ENCODE data around the gene CETP. TPM values are rescaled to one million over a fixed set of nuclear protein-coding genes. Genes with fewer than 3 reads are reported as not detected.

The CETP gene
- total RNA-seq, 1 donor from 2014 or later: 1.1 TPM

GRCh38 chr16:57032346-57032745 is 70.6 kb downstream of the CETP start:
- no peak overlapping the region for H3K27ac ChIP-seq
- intact Hi-C loops (cut with DNase I): no loop called here
- H3K36me3 ChIP-seq: peaks cover 34% of the 10 kb centered on the region
- no peaks in the 10 kb centered on the region for H3K4me1 ChIP-seq
- DNase-seq (no peak), ATAC-seq (no peak)
- TF ChIP-seq, protein P1, sequence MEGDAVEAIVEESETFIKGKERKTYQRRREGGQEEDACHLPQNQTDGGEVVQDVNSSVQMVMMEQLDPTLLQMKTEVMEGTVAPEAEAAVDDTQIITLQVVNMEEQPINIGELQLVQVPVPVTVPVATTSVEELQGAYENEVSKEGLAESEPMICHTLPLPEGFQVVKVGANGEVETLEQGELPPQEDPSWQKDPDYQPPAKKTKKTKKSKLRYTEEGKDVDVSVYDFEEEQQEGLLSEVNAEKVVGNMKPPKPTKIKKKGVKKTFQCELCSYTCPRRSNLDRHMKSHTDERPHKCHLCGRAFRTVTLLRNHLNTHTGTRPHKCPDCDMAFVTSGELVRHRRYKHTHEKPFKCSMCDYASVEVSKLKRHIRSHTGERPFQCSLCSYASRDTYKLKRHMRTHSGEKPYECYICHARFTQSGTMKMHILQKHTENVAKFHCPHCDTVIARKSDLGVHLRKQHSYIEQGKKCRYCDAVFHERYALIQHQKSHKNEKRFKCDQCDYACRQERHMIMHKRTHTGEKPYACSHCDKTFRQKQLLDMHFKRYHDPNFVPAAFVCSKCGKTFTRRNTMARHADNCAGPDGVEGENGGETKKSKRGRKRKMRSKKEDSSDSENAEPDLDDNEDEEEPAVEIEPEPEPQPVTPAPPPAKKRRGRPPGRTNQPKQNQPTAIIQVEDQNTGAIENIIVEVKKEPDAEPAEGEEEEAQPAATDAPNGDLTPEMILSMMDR (IDR thresholded peaks at IDR 0.05): no peak
- no peak overlapping the region for H3K4me3 ChIP-seq
- no peaks in the 10 kb centered on the region for H3K9me3 ChIP-seq
- no peaks in the 10 kb centered on the region for H3K27me3 ChIP-seq (ENCODE audit: low read depth)

- Histone ChIP-seq H3K36me3 (peaks cover 36% of the 10 kb centered on the region), H3K27me3 (ENCODE audit: low read depth) (no peaks in the 10 kb centered on the region), H3K4me3 (no peak overlapping the region), H3K4me1 (peaks cover 1% of the 10 kb centered on the region), H3K9me3 (no peaks in the 10 kb centered on the region), H3K27ac (no peak overlapping the region)
- DNase-seq (no peak), ATAC-seq (no peak)
- intact Hi-C loops (cut with DNase I): no loop called here
- TF ChIP-seq, protein P1 (IDR thresholded peaks at IDR 0.05): no peak
Measured at GRCh38 chr16:57032931-57033330, 71.2 kb downstream of the CETP start.

Other genes with a start within 250 kb of the CETP start
- 49.4 TPM for gene NUP93, start 231.8 kb upstream of the CETP start, total RNA-seq
- not detected for gene SLC12A3, start 96.7 kb upstream of the CETP start, total RNA-seq
- 174 TPM for gene HERPUD1, start 29.8 kb upstream of the CETP start, total RNA-seq
- 47.5 TPM for gene NLRC5, start 27.6 kb downstream of the CETP start, total RNA-seq
- 55.3 TPM for gene CPNE2, start 130.6 kb downstream of the CETP start, total RNA-seq
- gene PSME3IP1, start 224.1 kb downstream of the CETP start, total RNA-seq: 79.8 TPM
- gene RSPRY1, start 224.4 kb downstream of the CETP start, total RNA-seq: 34.9 TPM

Data from lower lobe of right lung (tissue), 2 donors.